ENCODE results near the gene LMBRD1. TPM values are rescaled to one million over a fixed set of nuclear protein-coding genes. Genes with fewer than 3 reads are reported as not detected.

LMBRD1 gene
- total RNA-seq, 2 donors from 2014 or later = 44.0 to 49.8 TPM

- no peak for ATAC-seq (ENCODE audit: insufficient number of reproducible peaks, low FRiP score, low read depth)
- no peak for TF ChIP-seq CTCF (IDR thresholded peaks at IDR 0.05)
- Histone ChIP-seq H3K36me3 (no peaks in the 10 kb centered on the region), H3K27me3 (replicated peaks; ENCODE audit: insufficient read depth) (no peaks in the 10 kb centered on the region), H3K27ac (no peak overlapping the region), H3K9me3 (no peaks in the 10 kb centered on the region), H3K4me1 (ENCODE audit: control insufficient read depth in 1 of 2, low read depth in 2 of 2) (no peaks in the 10 kb centered on the region), H3K4me3 (no peak overlapping the region)
- no peak for DNase-seq (ENCODE audit: low spot score)
These were observed 146.1 kb downstream of the LMBRD1 start for GRCh38 chr6:69650703-69651102.

GRCh38 chr6:69647726-69648125, 149.1 kb downstream of the LMBRD1 start:
- ATAC-seq (ENCODE audit: insufficient number of reproducible peaks, low FRiP score, low read depth) = no peak
- H3K36me3 ChIP-seq = no peaks in the 10 kb centered on the region
- no peak for TF ChIP-seq CTCF (IDR thresholded peaks at IDR 0.05)
- H3K9me3 ChIP-seq = no peaks in the 10 kb centered on the region
- H3K27me3 ChIP-seq (replicated peaks; ENCODE audit: insufficient read depth) = no peaks in the 10 kb centered on the region
- no peak overlapping the region for H3K27ac ChIP-seq
- H3K4me1 ChIP-seq (ENCODE audit: control insufficient read depth in 1 of 2, low read depth in 2 of 2) = no peaks in the 10 kb centered on the region
- H3K4me3 ChIP-seq = no peak overlapping the region
- DNase-seq (ENCODE audit: low spot score) = no peak

- no peak for TF ChIP-seq CTCF (IDR thresholded peaks at IDR 0.05)
- no peaks in the 10 kb centered on the region for H3K36me3 ChIP-seq
- H3K27me3 ChIP-seq (replicated peaks; ENCODE audit: insufficient read depth) = no peaks in the 10 kb centered on the region
- H3K4me3 ChIP-seq = no peak overlapping the region
- no peak for DNase-seq (ENCODE audit: low spot score)
- no peaks in the 10 kb centered on the region for H3K4me1 ChIP-seq (ENCODE audit: control insufficient read depth in 1 of 2, low read depth in 2 of 2)
- no peak overlapping the region for H3K27ac ChIP-seq
- no peaks in the 10 kb centered on the region for H3K9me3 ChIP-seq
- no peak for ATAC-seq (ENCODE audit: insufficient number of reproducible peaks, low FRiP score, low read depth)
These were observed 153.1 kb downstream of the LMBRD1 start for GRCh38 chr6:69643688-69644087.

- Histone ChIP-seq H3K27me3 (replicated peaks; ENCODE audit: insufficient read depth) (no peaks in the 10 kb centered on the region), H3K9me3 (no peaks in the 10 kb centered on the region), H3K4me3 (no peak overlapping the region), H3K27ac (no peak overlapping the region), H3K36me3 (no peaks in the 10 kb centered on the region), H3K4me1 (ENCODE audit: control insufficient read depth in 1 of 2, low read depth in 2 of 2) (no peaks in the 10 kb centered on the region)
- TF ChIP-seq CTCF (IDR thresholded peaks at IDR 0.05) = no peak
- ATAC-seq (ENCODE audit: insufficient number of reproducible peaks, low FRiP score, low read depth) = no peak
- DNase-seq (ENCODE audit: low spot score) = no peak
These were observed 163.9 kb downstream of the LMBRD1 start for GRCh38 chr6:69632932-69633331.

- DNase-seq (ENCODE audit: low spot score) (no peak), ATAC-seq (ENCODE audit: insufficient number of reproducible peaks, low FRiP score, low read depth) (no peak)
- no peak overlapping the region for H3K27ac ChIP-seq
- H3K36me3 ChIP-seq = no peaks in the 10 kb centered on the region
- H3K27me3 ChIP-seq (replicated peaks; ENCODE audit: insufficient read depth) = no peaks in the 10 kb centered on the region
- no peaks in the 10 kb centered on the region for H3K4me1 ChIP-seq (ENCODE audit: control insufficient read depth in 1 of 2, low read depth in 2 of 2)
- H3K9me3 ChIP-seq = no peaks in the 10 kb centered on the region
- H3K4me3 ChIP-seq = no peak overlapping the region
- no peak for TF ChIP-seq CTCF (IDR thresholded peaks at IDR 0.05)
These were observed 165.1 kb downstream of the LMBRD1 start for GRCh38 chr6:69631552-69632346.

All from thoracic aorta (tissue), 2 donors.